HepG2 (cell line): ENCODE data around the gene PTK7. TPM values are rescaled to one million over a fixed set of nuclear protein-coding genes. Genes with fewer than 3 reads are reported as not detected.
A peak's percentile ranks its signal among the peaks of the same experiment; 100 is the strongest.

Source experiments
- AHDC1 ChIP-seq: sonication (generic); formaldehyde crosslinking; IDR thresholded peaks from 2 replicates; pipeline ENCODE4 v1.5.1; 2020; ENCODE audit warnings: mild to moderate bottlenecking, missing genetic modification reagents, borderline replicate concordance
- ATF4 ChIP-seq, 2 experiments: fragments of 450-650 bp in 1 of 2; sonication (generic) in 1 of 2; formaldehyde crosslinking; IDR thresholded peaks; 2 replicates each; pipeline versions ENCODE4 v1.5.0 to v1.8.0; 2020 to 2022; ENCODE audit warnings: mild to moderate bottlenecking in 1 of 2, missing genetic modification reagents in 1 of 2
- FOXA3 ChIP-seq: IDR thresholded peaks from 2 replicates; pipeline ENCODE4 v1.6.1; 2016; ENCODE audit warnings: missing genetic modification reagents, missing compliant biosample characterization
- HOMEZ ChIP-seq: IDR thresholded peaks from 2 replicates; pipeline ENCODE4 v1.6.1; 2016; ENCODE audit warnings: low read depth
- KLF13 ChIP-seq: sonication (generic); formaldehyde crosslinking; IDR thresholded peaks from 2 replicates; pipeline ENCODE4 v1.4.0; 2020; ENCODE audit warnings: mild to moderate bottlenecking, missing genetic modification reagents
- KLF9 ChIP-seq: IDR thresholded peaks from 2 replicates; pipeline ENCODE4 v1.6.1; 2016; ENCODE audit warnings: low read depth
- NCOR1 ChIP-seq: fragments of 200-600 bp; sonication (generic); IDR thresholded peaks from 2 replicates; pipeline ENCODE4 v1.7.0; 2017; ENCODE audit warnings: antibody characterized with exemption, low read length, borderline replicate concordance
- NFRKB ChIP-seq: fragments of 450-650 bp; IDR thresholded peaks from 2 replicates; pipeline ENCODE4 v1.6.1; 2017
- RXRA ChIP-seq: sonication (generic); formaldehyde crosslinking; IDR thresholded peaks from 2 replicates; pipeline ENCODE4 v1.5.1; 2020; ENCODE audit warnings: missing genetic modification reagents
- SATB2 ChIP-seq: sonication (generic); formaldehyde crosslinking; IDR thresholded peaks from 2 replicates; pipeline ENCODE4 v1.5.0; 2020; ENCODE audit warnings: missing genetic modification reagents
- SRF ChIP-seq: IDR thresholded peaks from 2 replicates; pipeline ENCODE4 v1.6.1; 2011; ENCODE audit warnings: mild to moderate bottlenecking, low read depth, low read length, moderate library complexity
- ZBTB26 ChIP-seq: IDR thresholded peaks from 2 replicates; pipeline ENCODE4 v1.6.1; 2016; ENCODE audit warnings: missing compliant biosample characterization, missing genetic modification reagents, borderline replicate concordance
- ZNF101 ChIP-seq: sonication (generic); formaldehyde crosslinking; IDR thresholded peaks from 2 replicates; pipeline ENCODE4 v1.4.0; 2020; ENCODE audit warnings: mild to moderate bottlenecking, low read depth, missing genetic modification reagents, borderline replicate concordance
- ZNF264 ChIP-seq: sonication (generic); formaldehyde crosslinking; IDR thresholded peaks from 2 replicates; pipeline ENCODE4 v1.4.0; 2020; ENCODE audit warnings: missing genetic modification reagents
- ZNF562 ChIP-seq: sonication (generic); formaldehyde crosslinking; IDR thresholded peaks from 2 replicates; pipeline ENCODE4 v1.8.0; 2022; ENCODE audit warnings: missing genetic modification reagents, borderline replicate concordance
- ZNF674 ChIP-seq: sonication (generic); formaldehyde crosslinking; IDR thresholded peaks from 2 replicates; pipeline ENCODE4 v1.5.0; 2020; ENCODE audit warnings: low read depth, mild to moderate bottlenecking, missing genetic modification reagents
- ZNF75D ChIP-seq: sonication (generic); formaldehyde crosslinking; IDR thresholded peaks from 2 replicates; pipeline ENCODE4 v1.8.1; 2023; ENCODE audit warnings: missing genetic modification reagents, mild to moderate bottlenecking, borderline replicate concordance
- ZNF891 ChIP-seq: sonication (generic); formaldehyde crosslinking; IDR thresholded peaks from 2 replicates; pipeline ENCODE4 v1.5.0; 2020; ENCODE audit warnings: mild to moderate bottlenecking, missing genetic modification reagents
- ZSCAN5A ChIP-seq: sonication (generic); formaldehyde crosslinking; IDR thresholded peaks from 2 replicates; pipeline ENCODE4 v1.8.0; 2022; ENCODE audit warnings: mild to moderate bottlenecking, missing genetic modification reagents, borderline replicate concordance
- polyA plus RNA-seq, 8 experiments: library from polyadenylated mRNA; depleted of rRNA in 3 of 8; stranded (reverse) in 7 of 8; unstranded in 1 of 8; fragments of >200 nt; fragmentation: Illumina TruSeq in 4 of 8; extraction: Trizol in 4 of 8; gene quantifications; 2 replicates each; pipeline versions ENCODE4 v1.2.1 to v1.2.3, GENCODE V29; 2011 to 2016; ENCODE audit warnings: low read depth in 4 of 8, missing spikeins in 1 of 8, mixed read lengths in 1 of 8; ENCODE audit not compliant: insufficient read depth in 1 of 8
- total RNA-seq, 5 experiments: library from RNA; depleted of rRNA; stranded (reverse); fragments of >200 nt; fragmentation: Illumina TruSeq; extraction: Trizol; gene quantifications; 2 replicates each; pipeline ENCODE4 v1.2.3, GENCODE V29; 2016; ENCODE audit warnings: low read depth in 1 of 5

The PTK7 gene
- total and polyA plus RNA-seq, 2 of the 13 experiments (the other 11 are each of a cell fraction or from before 2014, with no cell fraction given): 98.5 to 99.8 TPM

GRCh38 chr6:43170417-43170930, 94.4 kb downstream of the PTK7 start (continued):
- TF ChIP-seq HOMEZ (CRISPR knock-in tag) (no peak), SATB2 (CRISPR knock-in tag) (0 out of 2 replicates have a peak, but pooled peaks have one; percentile 4), NFRKB (no peak), NCOR1 (no peak), ZNF562 (CRISPR knock-in tag) (no peak), ZNF891 (no peak; the same call in 1 of the 2 replicates), SRF (no peak), ZSCAN5A (CRISPR knock-in tag) (no peak), ATF4 (CRISPR knock-in tag; IDR thresholded peaks at IDR 0.05) (0 out of 4 replicates have a peak, but pooled peaks of 1 of the 2 experiments have one; percentile 44), ZNF674 (CRISPR knock-in tag) (no peak), AHDC1 (0 out of 2 replicates have a peak, but pooled peaks have one; percentile 37), KLF9 (CRISPR knock-in tag) (no peak), ZBTB26 (CRISPR knock-in tag) (no peak), ZNF264 (CRISPR knock-in tag) (no peak), ZNF75D (CRISPR knock-in tag) (no peak), KLF13 (CRISPR knock-in tag) (no peak), FOXA3 (CRISPR knock-in tag) (no peak), ZNF101 (CRISPR knock-in tag) (no peak), RXRA (no peak)
